SK-N-SH (cell line): ENCODE data around the gene NXPE3.

Experiments
- CHD2 ChIP-seq: fragments of 150-350 bp; IDR thresholded peaks from 2 replicates; pipeline ENCODE4 v1.6.1; 2018; ENCODE audit warnings: low read length; ENCODE audit not compliant: partially characterized antibody
- CTCF ChIP-seq: fragments of 200-600 bp; sonication (generic); IDR thresholded peaks from 2 replicates; pipeline ENCODE4 v1.6.1; 2017; ENCODE audit warnings: antibody characterized with exemption, mild to moderate bottlenecking, moderate library complexity
- FOXJ3 ChIP-seq: sonication (generic); formaldehyde crosslinking; IDR thresholded peaks from 2 replicates; pipeline ENCODE4 v1.5.1; 2020; ENCODE audit warnings: mild to moderate bottlenecking, missing genetic modification reagents
- POLR2AphosphoS5 ChIP-seq: IDR thresholded peaks from 2 replicates; pipeline ENCODE4 v1.6.1; 2012; ENCODE audit warnings: low read depth, low read length
- RAD21 ChIP-seq: IDR thresholded peaks from 2 replicates; pipeline ENCODE4 v1.6.1; 2012; ENCODE audit warnings: mild to moderate bottlenecking, low read length
- RFX5 ChIP-seq: IDR thresholded peaks from 2 replicates; pipeline ENCODE4 v1.6.1; 2012; ENCODE audit warnings: mild to moderate bottlenecking, improper control_type of control experiment, low read length
- RXRA ChIP-seq: IDR thresholded peaks from 2 replicates; pipeline ENCODE4 v1.4.0; 2012; ENCODE audit warnings: low read depth, mild to moderate bottlenecking, borderline replicate concordance
- TAF1 ChIP-seq: IDR thresholded peaks from 2 replicates; pipeline ENCODE4 v1.6.1; 2012; ENCODE audit warnings: low read depth, mild to moderate bottlenecking, low read length, moderate library complexity, borderline replicate concordance
- TCF12 ChIP-seq: IDR thresholded peaks from 2 replicates; pipeline ENCODE4 v1.4.0; 2012
- TEAD4 ChIP-seq: IDR thresholded peaks from 2 replicates; pipeline ENCODE4 v1.4.0; 2012; ENCODE audit warnings: mild to moderate bottlenecking, borderline replicate concordance; ENCODE audit not compliant: insufficient read depth
- USF2 ChIP-seq: fragments of 150-350 bp; IDR thresholded peaks from 2 replicates; pipeline ENCODE4 v1.6.1; 2017; ENCODE audit warnings: antibody characterized with exemption, low read length, low read depth, borderline replicate concordance
- YY1 ChIP-seq: IDR thresholded peaks from 2 replicates; pipeline ENCODE4 v1.4.0; 2012; ENCODE audit warnings: low read depth, mild to moderate bottlenecking
- TF ChIP-seq, protein P1 (sequence below): IDR thresholded peaks from 2 replicates; pipeline ENCODE4 v1.4.0; 2012; ENCODE audit warnings: low read depth
- TF ChIP-seq, protein P2 (sequence below): IDR thresholded peaks from 2 replicates; pipeline ENCODE4; 2012

DNA sequence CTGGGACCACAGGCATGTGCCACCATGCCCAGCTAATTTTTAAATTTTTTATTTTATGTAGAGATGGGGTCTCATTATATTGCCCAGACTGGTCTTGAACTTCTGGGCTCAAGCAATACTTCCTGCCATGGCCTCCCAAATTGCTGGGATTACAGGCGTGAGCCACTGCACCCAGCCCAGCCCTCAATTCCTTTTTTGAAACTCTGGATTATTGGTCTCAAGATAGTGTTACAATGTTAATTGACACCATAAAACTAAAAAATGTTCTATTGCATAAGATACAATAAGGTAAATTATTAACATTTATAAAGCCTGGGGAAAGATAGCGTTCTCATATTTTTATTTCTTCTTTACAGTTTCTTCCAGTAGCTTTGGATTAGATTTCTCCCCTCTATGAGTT, 66.4 kb downstream of the NXPE3 start:
- TF ChIP-seq RXRA (no peak), TCF12 (no peak), TAF1 (no peak), RFX5 (no peak), CTCF (no peak), POLR2AphosphoS5 (no peak), USF2 (no peak), YY1 (no peak), RAD21 (no peak), TEAD4 (no peak), CHD2 (no peak), FOXJ3 (CRISPR knock-in tag) (no peak)
- TF ChIP-seq, protein P1, sequence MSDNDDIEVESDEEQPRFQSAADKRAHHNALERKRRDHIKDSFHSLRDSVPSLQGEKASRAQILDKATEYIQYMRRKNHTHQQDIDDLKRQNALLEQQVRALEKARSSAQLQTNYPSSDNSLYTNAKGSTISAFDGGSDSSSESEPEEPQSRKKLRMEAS, result no peak
- TF ChIP-seq, protein P2, sequence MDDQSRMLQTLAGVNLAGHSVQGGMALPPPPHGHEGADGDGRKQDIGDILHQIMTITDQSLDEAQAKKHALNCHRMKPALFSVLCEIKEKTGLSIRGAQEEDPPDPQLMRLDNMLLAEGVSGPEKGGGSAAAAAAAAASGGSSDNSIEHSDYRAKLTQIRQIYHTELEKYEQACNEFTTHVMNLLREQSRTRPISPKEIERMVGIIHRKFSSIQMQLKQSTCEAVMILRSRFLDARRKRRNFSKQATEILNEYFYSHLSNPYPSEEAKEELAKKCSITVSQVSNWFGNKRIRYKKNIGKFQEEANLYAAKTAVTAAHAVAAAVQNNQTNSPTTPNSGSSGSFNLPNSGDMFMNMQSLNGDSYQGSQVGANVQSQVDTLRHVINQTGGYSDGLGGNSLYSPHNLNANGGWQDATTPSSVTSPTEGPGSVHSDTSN, result no peak
